GM12874 (cell line): ENCODE results near the gene DDX1.

ENCODE experiments used
- TF ChIP-seq, protein P1 (sequence below): IDR thresholded peaks from 2 replicates; pipeline ENCODE4 v1.5.1; 2011; ENCODE audit warnings: low read depth, mild to moderate bottlenecking, control low read depth, low read length, moderate library complexity; ENCODE audit not compliant: insufficient read depth

The DDX1 gene

DNA sequence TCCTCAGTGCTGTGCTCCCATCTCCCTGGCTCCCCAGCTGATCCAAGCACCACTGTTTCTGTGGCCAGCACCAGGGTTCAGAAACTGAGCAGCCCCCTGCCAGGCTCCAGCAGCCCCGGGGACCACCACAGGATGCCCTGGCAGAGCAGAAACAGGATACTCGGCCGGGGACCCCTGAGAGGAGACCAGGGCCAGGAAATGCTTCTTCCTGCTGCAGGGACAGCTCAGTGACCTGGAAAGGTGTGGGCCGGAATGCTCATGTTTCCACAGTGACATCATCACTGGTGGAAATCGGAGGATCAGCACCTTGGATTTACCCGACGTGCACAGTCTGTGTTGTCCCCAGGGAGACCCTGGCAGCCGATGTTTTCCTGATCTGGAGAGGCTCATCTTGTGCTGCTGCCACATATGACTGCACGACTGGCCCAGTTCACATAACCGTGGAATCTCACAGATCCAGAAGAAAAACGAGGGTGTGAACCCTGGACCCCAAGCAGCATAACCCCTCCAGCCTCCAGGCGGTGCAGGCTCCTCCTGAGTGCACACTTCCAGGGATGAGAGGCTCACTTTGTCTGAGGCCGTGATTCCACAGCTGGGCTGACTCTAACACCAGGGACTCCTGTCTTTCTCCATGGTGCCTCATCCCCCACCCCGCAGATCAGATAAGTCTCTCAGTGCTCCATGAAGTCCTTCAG, 58.0 kb downstream of the DDX1 start:
- TF ChIP-seq, protein P1, sequence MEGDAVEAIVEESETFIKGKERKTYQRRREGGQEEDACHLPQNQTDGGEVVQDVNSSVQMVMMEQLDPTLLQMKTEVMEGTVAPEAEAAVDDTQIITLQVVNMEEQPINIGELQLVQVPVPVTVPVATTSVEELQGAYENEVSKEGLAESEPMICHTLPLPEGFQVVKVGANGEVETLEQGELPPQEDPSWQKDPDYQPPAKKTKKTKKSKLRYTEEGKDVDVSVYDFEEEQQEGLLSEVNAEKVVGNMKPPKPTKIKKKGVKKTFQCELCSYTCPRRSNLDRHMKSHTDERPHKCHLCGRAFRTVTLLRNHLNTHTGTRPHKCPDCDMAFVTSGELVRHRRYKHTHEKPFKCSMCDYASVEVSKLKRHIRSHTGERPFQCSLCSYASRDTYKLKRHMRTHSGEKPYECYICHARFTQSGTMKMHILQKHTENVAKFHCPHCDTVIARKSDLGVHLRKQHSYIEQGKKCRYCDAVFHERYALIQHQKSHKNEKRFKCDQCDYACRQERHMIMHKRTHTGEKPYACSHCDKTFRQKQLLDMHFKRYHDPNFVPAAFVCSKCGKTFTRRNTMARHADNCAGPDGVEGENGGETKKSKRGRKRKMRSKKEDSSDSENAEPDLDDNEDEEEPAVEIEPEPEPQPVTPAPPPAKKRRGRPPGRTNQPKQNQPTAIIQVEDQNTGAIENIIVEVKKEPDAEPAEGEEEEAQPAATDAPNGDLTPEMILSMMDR, result no peak

DNA sequence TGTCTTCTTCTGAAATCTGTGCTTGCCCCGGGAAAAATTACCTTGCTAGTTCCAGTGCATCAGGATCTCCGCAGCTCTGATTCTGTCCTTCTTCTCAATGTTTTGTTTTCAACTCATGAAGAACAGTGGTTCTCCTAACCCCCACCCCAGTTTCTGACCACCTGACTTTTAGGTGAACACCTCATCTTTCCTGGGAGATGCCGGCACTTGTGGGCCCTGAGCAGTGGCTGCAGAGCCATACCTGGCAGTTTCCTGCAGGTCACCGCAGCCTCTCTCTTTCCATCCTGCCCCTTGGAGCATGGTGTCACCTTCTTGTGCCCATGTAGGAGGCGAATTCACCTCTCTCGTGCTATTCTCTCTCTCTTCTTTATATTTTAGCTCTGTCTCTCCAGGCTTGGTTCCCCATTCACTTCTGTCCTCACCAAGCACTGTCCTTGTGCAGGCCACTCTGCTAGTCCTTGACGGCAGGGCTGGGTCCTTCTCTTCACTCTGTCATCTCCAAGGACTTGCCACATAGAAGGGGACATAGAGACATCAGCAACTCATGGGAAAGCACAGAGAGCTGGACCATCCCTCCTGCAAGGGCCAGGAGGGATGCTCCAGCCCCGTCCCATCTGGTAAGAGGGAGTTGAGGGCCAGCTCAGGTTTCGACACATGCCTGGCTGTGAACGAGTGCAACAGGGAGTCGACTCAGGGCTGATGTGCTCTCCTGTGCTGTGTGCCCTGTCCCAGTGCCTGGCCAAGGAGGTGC, 59.1 kb downstream of the DDX1 start:
- TF ChIP-seq, protein P1, result no peak

DNA sequence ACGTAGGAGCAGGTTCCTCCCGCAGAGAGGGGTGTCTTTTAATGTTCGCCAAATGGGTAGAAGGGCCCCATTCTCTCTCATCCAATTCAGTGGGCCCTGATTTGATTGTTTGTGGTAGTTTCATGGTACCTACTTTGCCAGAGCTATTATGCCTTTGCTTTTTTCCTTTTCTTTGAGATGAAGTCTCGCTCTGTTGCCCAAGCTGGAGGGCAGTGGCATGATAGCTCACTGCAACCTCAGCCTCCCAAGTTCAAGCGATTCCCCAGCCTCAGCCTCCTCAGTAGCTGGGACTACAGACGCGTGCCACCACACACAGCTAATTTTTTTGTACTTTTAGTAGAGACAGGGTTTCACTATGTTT, 59.7 kb downstream of the DDX1 start:
- TF ChIP-seq, protein P1, result no peak

DNA sequence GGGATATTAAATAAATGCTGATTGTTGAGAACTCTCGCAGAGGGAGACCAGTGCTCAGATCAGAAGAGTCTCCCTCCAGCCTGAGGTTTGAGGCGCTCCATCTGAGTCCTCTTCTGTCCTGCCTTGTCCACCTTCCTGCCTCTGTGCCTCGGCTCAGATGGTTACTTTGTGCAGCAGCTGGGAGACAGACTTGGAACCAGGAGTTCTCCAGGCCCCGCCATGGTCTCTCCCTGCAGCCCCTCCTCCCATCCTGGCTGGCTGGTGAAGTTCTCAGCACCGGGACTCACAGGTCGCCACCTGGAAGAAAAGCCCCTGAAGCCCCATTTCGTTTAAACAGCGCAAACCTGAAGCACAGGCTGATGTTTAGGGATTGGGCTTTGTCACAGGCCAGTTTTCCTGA, 60.6 kb downstream of the DDX1 start:
- TF ChIP-seq, protein P1, result no peak

DNA sequence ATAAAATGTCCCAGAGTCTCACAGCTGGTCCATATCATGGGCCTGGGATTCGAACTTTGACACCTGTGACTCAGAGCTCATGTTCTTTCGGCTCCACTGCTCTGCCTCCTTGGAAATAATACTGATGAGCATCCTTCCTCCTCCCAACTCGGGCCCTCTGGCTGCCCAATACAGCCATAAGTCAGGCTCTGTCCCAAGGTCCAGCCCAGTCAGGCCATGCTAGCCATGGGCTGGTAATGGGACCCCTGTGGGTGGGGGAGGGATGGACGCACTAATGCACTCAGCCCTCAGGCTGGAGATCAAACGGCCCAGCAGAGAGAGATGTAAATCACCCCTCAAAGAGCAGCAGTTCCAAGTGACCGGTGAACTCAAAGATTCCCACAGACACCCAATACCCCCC, 61.1 kb downstream of the DDX1 start:
- TF ChIP-seq, protein P1, result no peak

DNA sequence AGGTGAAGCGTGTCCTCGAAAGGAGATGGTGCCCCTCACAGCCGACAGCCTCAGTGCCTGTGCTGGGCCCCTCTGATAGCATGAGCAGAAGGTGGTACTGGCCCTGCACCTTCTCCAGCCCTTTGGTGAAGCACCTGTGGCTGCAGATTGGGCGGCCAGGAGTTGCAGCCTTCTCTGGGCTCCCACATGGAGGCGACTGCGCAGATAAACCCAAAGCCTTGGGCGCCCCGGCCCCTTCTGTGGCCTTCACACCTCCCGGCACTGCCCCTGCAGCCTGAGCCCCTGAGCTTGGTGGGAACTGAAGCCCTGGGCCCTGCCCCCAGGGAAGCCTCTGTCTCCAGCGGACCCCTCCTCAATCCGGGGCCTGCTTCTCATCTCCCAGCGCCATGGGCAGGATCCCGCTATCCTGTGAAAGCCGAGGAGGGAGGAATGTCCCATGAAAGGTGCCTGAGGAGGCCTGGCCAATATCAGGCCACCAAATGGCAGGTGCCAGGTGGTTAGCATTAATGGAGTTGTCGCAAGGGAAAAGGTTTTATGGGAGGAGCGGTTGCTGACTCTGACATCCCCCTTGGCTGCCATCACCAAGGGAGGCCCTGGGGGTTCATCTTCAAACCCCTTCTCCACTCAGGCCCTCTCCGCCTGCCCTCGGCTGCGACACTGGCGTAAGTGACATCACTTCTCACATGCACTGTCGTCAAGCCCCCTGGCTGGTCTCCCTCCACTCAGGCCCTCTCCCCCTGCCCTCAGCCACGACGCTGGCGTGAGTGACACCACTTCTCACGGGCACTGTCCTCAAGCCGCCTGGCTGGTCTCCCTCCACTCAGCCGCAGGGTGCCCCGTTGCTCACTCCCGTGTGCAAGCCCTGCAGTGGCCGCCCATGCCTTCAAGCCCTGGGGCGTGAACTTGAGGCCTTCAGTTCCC, 62.4 kb downstream of the DDX1 start:
- TF ChIP-seq, protein P1, result no peak

DNA sequence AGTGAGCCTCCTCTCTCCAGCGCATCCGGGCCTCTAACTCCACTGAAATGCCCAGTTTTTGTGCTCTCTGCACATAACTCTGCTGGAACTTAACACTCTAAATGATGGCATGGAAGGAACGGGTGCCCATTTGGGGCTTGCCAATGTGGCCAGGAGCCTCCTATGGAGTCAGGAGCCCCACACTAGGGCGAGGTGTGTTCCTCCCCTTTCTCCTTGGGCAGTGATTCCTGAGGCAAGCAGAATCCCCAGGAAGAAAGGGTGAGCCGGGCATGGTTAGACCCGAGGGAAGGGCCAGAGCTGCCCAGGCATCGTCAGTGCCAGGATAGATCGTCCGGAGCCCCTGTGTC, 63.0 kb downstream of the DDX1 start:
- TF ChIP-seq, protein P1, result no peak
